GM12878 (cell line): ENCODE measurements around the gene ABCC11. TPM values are rescaled to one million over a fixed set of nuclear protein-coding genes. Genes with fewer than 3 reads are reported as not detected.

Source experiments
- ATAC-seq: fragments of 200-7000 bp; cut with Tn5 transposase; 3 replicates; pipeline ENCODE4 v1.9.1; 2020; ENCODE audit warnings: mild to moderate bottlenecking, moderate library complexity
- BruUV-seq: library from RNA; stranded (reverse); fragments of 400-500 nt; replicated peaks from 2 replicates; lab custom pipeline; 2021; lab: Mats Ljungman, UMichigan
- CTCF ChIA-PET: fragments of 300-600 bp; sonication (Branson Sonifier 250); formaldehyde crosslinking; extraction: SDS; loops from one replicate; lab custom pipeline; 2021; ENCODE audit warnings: inconsistent platforms; lab: Yijun Ruan, JAX
- POLR2A ChIA-PET: fragments of 350-600 bp; formaldehyde crosslinking; extraction: SDS; loops from one replicate; lab custom pipeline; 2021; ENCODE audit warnings: inconsistent platforms; lab: Charles Lee
- RAD21 ChIA-PET: fragments of 300-600 bp; sonication (Branson Sonifier 250); formaldehyde crosslinking; loops from one replicate; lab custom pipeline; 2023; ENCODE audit warnings: antibody characterized with exemption; ENCODE audit not compliant: unreplicated experiment; lab: Charles Lee
- SMC1A ChIA-PET: fragments of 300-600 bp; sonication (Branson Sonifier 250); formaldehyde crosslinking; loops from one replicate; lab custom pipeline; 2023; ENCODE audit not compliant: unreplicated experiment, uncharacterized antibody; lab: Charles Lee
- DNase-seq: peaks from one replicate; pipeline ENCODE4 v3.0.0-alpha.2; 2011; ENCODE audit warnings: low read depth, low spot score
- FAIRE-seq: peaks from 3 replicates; lab custom pipeline; 2011; peaks lifted over from hg19 to GRCh38; lab: Jason Lieb, UNC
- H2AFZ ChIP-seq: 2 replicates; pipeline ENCODE4 v1.6.0; 2011; ENCODE audit warnings: low read depth, low read length, control low read depth; ENCODE audit not compliant: control insufficient read depth
- H3K27ac ChIP-seq: 2 replicates; pipeline ENCODE4 v1.5.1; 2011; ENCODE audit warnings: control low read depth; ENCODE audit not compliant: control insufficient read depth, insufficient read depth
- H3K27me3 ChIP-seq, 2 experiments: replicated peaks in 1 of 2; 2 replicates each; pipeline versions ENCODE4 v1.6.0 to v1.6.1; 2011; ENCODE audit warnings: low read length in 1 of 2; ENCODE audit not compliant: control insufficient read depth in 2 of 2, insufficient read depth in 2 of 2
- H3K36me3 ChIP-seq, 2 experiments: 2 replicates each; pipeline ENCODE4 v1.5.1; 2011; ENCODE audit warnings: low read length in 1 of 2; ENCODE audit not compliant: control insufficient read depth in 2 of 2, insufficient read depth in 2 of 2
- H3K4me1 ChIP-seq: 2 replicates; pipeline ENCODE4 v1.6.1; 2011; ENCODE audit warnings: mild to moderate bottlenecking, low read length, moderate library complexity, mixed read lengths; ENCODE audit not compliant: control insufficient read depth, insufficient read depth
- H3K4me2 ChIP-seq: 2 replicates; pipeline ENCODE4 v1.6.0; 2011; ENCODE audit warnings: control low read depth; ENCODE audit not compliant: control insufficient read depth, insufficient read depth
- H3K4me3 ChIP-seq: fragments of 200-600 bp; sonication (generic); 2 replicates; pipeline ENCODE4 v1.5.1; 2016
- H3K79me2 ChIP-seq: 2 replicates; pipeline ENCODE4 v1.6.0; 2011; ENCODE audit warnings: low read length; ENCODE audit not compliant: control insufficient read depth, insufficient read depth
- H3K9ac ChIP-seq: 2 replicates; pipeline ENCODE4 v1.8.0; 2011; ENCODE audit warnings: low read length, control low read depth, mixed read lengths; ENCODE audit not compliant: control insufficient read depth, insufficient read depth
- H3K9me3 ChIP-seq: replicated peaks from 3 replicates; pipeline ENCODE4 v1.5.1; 2011; ENCODE audit warnings: mild to moderate bottlenecking, low read length; ENCODE audit not compliant: control insufficient read depth, insufficient read depth
- H4K20me1 ChIP-seq: 2 replicates; pipeline ENCODE4 v1.6.0; 2011; ENCODE audit not compliant: control insufficient read depth, insufficient read depth
- BACH1 ChIP-seq: fragments of 450-650 bp; IDR thresholded peaks from 2 replicates; pipeline ENCODE4 v1.6.1; 2017; ENCODE audit warnings: mild to moderate bottlenecking, borderline replicate concordance
- MAX ChIP-seq: IDR thresholded peaks from 2 replicates; pipeline ENCODE4 v1.6.1; 2012; ENCODE audit warnings: low read depth, low read length, improper control_type of control experiment
- PAX5 ChIP-seq: IDR thresholded peaks from 2 replicates; pipeline ENCODE4 v1.6.1; 2011; ENCODE audit warnings: low read depth, low read length, borderline replicate concordance
- POU2F2 ChIP-seq: IDR thresholded peaks from 3 replicates; pipeline ENCODE4 v1.6.1; 2011; ENCODE audit warnings: low read depth, mild to moderate bottlenecking, low read length, borderline replicate concordance
- RCOR1 ChIP-seq: conservative IDR thresholded peaks from 2 replicates; pipeline ENCODE4 v1.6.1; 2012; ENCODE audit warnings: low read depth, low read length, improper control_type of control experiment
- ZSCAN29 ChIP-seq: fragments of 450-650 bp; IDR thresholded peaks from 2 replicates; pipeline ENCODE4 v1.6.1; 2017; ENCODE audit warnings: mild to moderate bottlenecking, moderate library complexity
- WGBS: methylation state at CpG from one replicate; pipeline ENCODE4 v1.1.6; 2016; ENCODE audit warnings: low lambda C conversion rate; ENCODE audit not compliant: insufficient replicate concordance, insufficient coverage; ENCODE audit errors: missing lambda C conversion rate; 5-methylcytosine and 5-hydroxymethylcytosine counted together
- in situ Hi-C: fragments of 300-500 bp; cut with MboI; formaldehyde crosslinking; loops from 9 replicates; pipeline ENCODE4 v1.14.3; 2018; ENCODE audit warnings: mixed read lengths
- intact Hi-C: fragments of 100-400 bp; cut with micrococcal nuclease; formaldehyde crosslinking; loops from one replicate; pipeline ENCODE4 v1.14.2; 2022; ENCODE audit not compliant: unreplicated experiment
- polyA plus RNA-seq, 11 experiments: library from polyadenylated mRNA; depleted of rRNA in 4 of 11; unstranded in 6 of 11; stranded (reverse) in 5 of 11; fragments of >200 nt; fragmentation: Nextera tagmentation in 4 of 11; fragmentation: Illumina TruSeq in 1 of 11; extraction: Ambion mirVana in 4 of 11; extraction: Trizol in 1 of 11; gene quantifications; 1 replicate in 1 of 11; 2 replicates in 10 of 11; pipeline versions ENCODE4 v1.2.1 to v1.2.3, GENCODE V29; 2011 to 2016; ENCODE audit warnings: inconsistent platforms in 2 of 11, missing spikeins in 2 of 11, low read depth in 1 of 11
- total RNA-seq, 4 experiments: library from RNA; depleted of rRNA in 3 of 4; stranded (reverse); fragments of >200 nt in 3 of 4; fragmentation: Illumina TruSeq in 1 of 4; extraction: Trizol in 1 of 4; gene quantifications; 2 replicates each; pipeline versions ENCODE4 v1.2.1 to v1.2.3, GENCODE V29; 2013 to 2021
- TF ChIP-seq, protein P1 (sequence below): fragments of 450-650 bp; IDR thresholded peaks from 2 replicates; pipeline ENCODE4 v1.6.1; 2017; ENCODE audit warnings: mild to moderate bottlenecking, moderate library complexity

The ABCC11 gene
- total and polyA plus RNA-seq, 10 of the 15 experiments (the other 5 are each of a cell fraction or from before 2014, with no cell fraction given), result 0.04 to 0.20 (median 0.10) TPM; not detected in 6

- no peaks in the 10 kb centered on the region for H3K79me2 ChIP-seq
- WGBS, result 30% methylated on average over 4 of the region's 4 CpGs
- H2AFZ ChIP-seq, result no peak overlapping the region
- peaks cover 12% of the 10 kb centered on the region for H3K4me1 ChIP-seq
- ChIA-PET RAD21 (interaction anchor here (1.0 kb wide), 1 partner anchor 44 kb away, joined by 3 read pairs; no protein-coding TSS in a partner anchor), SMC1A (interaction anchor here (0.6 to 1.8 kb wide), 2 partner anchors 27 to 1222 kb away, joined by 3 to 4 read pairs; no protein-coding TSS in a partner anchor), POLR2A (no interaction called here), CTCF (interaction anchor here (1.5 kb wide), 1 partner anchor 289 kb away, joined by 3 read pairs; no protein-coding TSS in a partner anchor)
- BruUV-seq, result no TSS peak
- no peak overlapping the region for H3K4me2 ChIP-seq
- no peaks in the 10 kb centered on the region for H3K27me3 ChIP-seq
- FAIRE-seq (no peak), ATAC-seq (no peak), DNase-seq (no peak)
- no peak overlapping the region for H3K27ac ChIP-seq
- no peak overlapping the region for H3K9ac ChIP-seq
- no peaks in the 10 kb centered on the region for H4K20me1 ChIP-seq
- no peak for TF ChIP-seq POU2F2
- TF ChIP-seq MAX, result no peak
- TF ChIP-seq RCOR1, result no peak
- no peak for TF ChIP-seq BACH1
- no peak for TF ChIP-seq ZSCAN29
- TF ChIP-seq, protein P1, sequence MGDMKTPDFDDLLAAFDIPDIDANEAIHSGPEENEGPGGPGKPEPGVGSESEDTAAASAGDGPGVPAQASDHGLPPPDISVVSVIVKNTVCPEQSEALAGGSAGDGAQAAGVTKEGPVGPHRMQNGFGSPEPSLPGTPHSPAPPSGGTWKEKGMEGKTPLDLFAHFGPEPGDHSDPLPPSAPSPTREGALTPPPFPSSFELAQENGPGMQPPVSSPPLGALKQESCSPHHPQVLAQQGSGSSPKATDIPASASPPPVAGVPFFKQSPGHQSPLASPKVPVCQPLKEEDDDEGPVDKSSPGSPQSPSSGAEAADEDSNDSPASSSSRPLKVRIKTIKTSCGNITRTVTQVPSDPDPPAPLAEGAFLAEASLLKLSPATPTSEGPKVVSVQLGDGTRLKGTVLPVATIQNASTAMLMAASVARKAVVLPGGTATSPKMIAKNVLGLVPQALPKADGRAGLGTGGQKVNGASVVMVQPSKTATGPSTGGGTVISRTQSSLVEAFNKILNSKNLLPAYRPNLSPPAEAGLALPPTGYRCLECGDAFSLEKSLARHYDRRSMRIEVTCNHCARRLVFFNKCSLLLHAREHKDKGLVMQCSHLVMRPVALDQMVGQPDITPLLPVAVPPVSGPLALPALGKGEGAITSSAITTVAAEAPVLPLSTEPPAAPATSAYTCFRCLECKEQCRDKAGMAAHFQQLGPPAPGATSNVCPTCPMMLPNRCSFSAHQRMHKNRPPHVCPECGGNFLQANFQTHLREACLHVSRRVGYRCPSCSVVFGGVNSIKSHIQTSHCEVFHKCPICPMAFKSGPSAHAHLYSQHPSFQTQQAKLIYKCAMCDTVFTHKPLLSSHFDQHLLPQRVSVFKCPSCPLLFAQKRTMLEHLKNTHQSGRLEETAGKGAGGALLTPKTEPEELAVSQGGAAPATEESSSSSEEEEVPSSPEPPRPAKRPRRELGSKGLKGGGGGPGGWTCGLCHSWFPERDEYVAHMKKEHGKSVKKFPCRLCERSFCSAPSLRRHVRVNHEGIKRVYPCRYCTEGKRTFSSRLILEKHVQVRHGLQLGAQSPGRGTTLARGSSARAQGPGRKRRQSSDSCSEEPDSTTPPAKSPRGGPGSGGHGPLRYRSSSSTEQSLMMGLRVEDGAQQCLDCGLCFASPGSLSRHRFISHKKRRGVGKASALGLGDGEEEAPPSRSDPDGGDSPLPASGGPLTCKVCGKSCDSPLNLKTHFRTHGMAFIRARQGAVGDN, result no peak
- TF ChIP-seq PAX5, result no peak
- no peaks in the 10 kb centered on the region for H3K36me3 ChIP-seq
- intact Hi-C loops (loop anchor here (10.0 kb wide), 1 partner anchor 1327 kb away; the partner anchor contains the start of gene C16orf87), in situ Hi-C loops (loop anchor here (5.0 to 10.0 kb wide), 3 partner anchors 1025 to 1307 kb away; no protein-coding TSS in a partner anchor)
- H3K9me3 ChIP-seq, result no peaks in the 10 kb centered on the region
- no peak overlapping the region for H3K4me3 ChIP-seq
Observed at GRCh38 chr16:48161906-48162305, 85.4 kb downstream of the ABCC11 start.
